BE2C (cell line): ENCODE data around the gene DPF3.

Experiments used
- DNase-seq: peaks from one replicate; pipeline ENCODE4 v3.0.0-alpha.2; 2020
- H3K27me3 ChIP-seq: fragments of 250-450 bp; sonication (Bioruptor Pico); 2 replicates; pipeline ENCODE4 v1.5.1; 2020; ENCODE audit warnings: mild to moderate bottlenecking
- H3K36me3 ChIP-seq: fragments of 250-450 bp; sonication (Bioruptor Pico); 2 replicates; pipeline ENCODE4 v1.5.1; 2020; ENCODE audit warnings: mild to moderate bottlenecking
- H3K4me1 ChIP-seq: fragments of 250-450 bp; sonication (Bioruptor Pico); 2 replicates; pipeline ENCODE4 v1.5.1; 2020
- H3K4me3 ChIP-seq: 2 replicates; pipeline ENCODE4 v1.5.1; 2011; ENCODE audit warnings: low read depth, low read length
- H3K9me3 ChIP-seq: fragments of 250-450 bp; sonication (Bioruptor Pico); 2 replicates; pipeline ENCODE4 v1.5.1; 2020
- CTCF ChIP-seq: IDR thresholded peaks from 2 replicates; pipeline ENCODE4 v1.5.1; 2012; ENCODE audit warnings: mild to moderate bottlenecking, low read depth, low read length

DPF3 gene

DNA sequence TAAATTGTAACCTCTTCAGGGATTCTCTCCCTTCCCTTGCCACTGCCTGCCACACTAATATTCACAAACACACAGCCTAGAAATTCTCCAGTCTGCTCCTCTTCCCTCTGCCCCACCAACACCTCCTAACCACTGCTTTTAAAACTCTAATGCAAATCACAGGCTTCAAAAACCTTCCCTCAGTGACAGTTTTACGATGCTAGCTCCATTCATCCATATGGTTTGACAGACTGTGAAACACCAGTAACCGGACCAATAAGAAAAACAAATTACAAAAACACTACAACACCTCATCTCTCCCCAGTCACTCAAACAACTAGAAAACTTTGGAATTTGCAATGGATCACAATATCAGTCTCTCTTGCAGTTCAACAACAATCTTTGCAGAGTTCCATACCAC is 5.7 kb downstream of the DPF3 start:
- Histone ChIP-seq H3K9me3 (no peaks in the 10 kb centered on the region), H3K36me3 (no peaks in the 10 kb centered on the region), H3K27me3 (no peaks in the 10 kb centered on the region), H3K4me3 (no peak overlapping the region), H3K4me1 (no peaks in the 10 kb centered on the region; the same call in 1 of the 2 replicates)
- DNase-seq: no peak
- TF ChIP-seq CTCF: no peak

DNA sequence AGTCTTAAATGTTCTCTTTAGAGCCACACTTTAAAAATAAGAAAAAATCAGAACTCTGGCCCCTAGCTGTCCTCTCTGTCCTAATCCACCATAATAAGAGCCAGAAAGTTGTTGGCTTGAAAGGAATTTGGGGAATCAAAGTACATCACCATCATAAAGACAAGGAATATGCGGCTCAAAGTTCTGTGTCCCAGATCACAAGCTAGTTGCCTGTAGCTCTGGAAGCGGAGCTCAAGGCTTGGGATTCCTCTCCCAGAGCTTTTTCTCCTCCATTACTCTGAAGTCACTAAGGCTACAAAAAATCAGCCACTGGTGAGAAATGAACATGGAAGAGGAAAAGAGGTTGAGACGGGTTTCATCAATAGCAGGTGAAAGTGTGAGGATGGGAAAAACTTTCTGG is 6.4 kb downstream of the DPF3 start:
- Histone ChIP-seq H3K9me3 (no peaks in the 10 kb centered on the region), H3K36me3 (no peaks in the 10 kb centered on the region), H3K27me3 (no peaks in the 10 kb centered on the region), H3K4me3 (no peak overlapping the region), H3K4me1 (no peaks in the 10 kb centered on the region; the same call in 1 of the 2 replicates)
- DNase-seq: no peak
- TF ChIP-seq CTCF: no peak

GRCh38 chr14:72884386-72884785 is 9.5 kb downstream of the DPF3 start:
- peaks cover 14% of the 10 kb centered on the region for H3K4me1 ChIP-seq

DNA sequence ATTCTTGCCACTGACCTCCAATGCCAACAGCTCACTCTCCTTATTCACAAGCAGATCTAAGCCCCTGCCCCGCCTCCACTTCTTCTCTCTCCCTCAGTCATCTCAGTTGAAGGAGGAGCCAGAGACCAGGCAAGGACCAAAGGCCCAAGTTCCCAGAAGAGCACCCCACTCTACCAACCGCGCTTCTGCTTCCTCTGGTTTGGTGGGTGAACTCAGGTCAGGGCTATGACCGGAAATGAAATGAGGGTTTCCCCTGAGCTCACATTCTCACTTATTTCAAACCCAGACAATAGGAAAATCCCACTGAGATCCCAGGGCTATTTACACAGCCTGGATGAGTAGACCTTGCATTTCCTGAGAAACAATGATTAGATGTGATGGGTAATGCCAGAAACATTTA is 9.9 kb downstream of the DPF3 start:
- no peak for DNase-seq
- TF ChIP-seq CTCF: no peak
- H3K36me3 ChIP-seq: no peaks in the 10 kb centered on the region
- H3K9me3 ChIP-seq: no peaks in the 10 kb centered on the region
- peaks cover 14% of the 10 kb centered on the region for H3K4me1 ChIP-seq
- no peak overlapping the region for H3K4me3 ChIP-seq
- no peaks in the 10 kb centered on the region for H3K27me3 ChIP-seq

More at GRCh38 chr14:72884386-72884785, 9.5 kb downstream of the DPF3 start:
- Histone ChIP-seq H3K4me3 (no peak overlapping the region), H3K36me3 (no peaks in the 10 kb centered on the region), H3K9me3 (no peaks in the 10 kb centered on the region), H3K27me3 (no peaks in the 10 kb centered on the region)
- DNase-seq: no peak
- TF ChIP-seq CTCF: no peak

DNA sequence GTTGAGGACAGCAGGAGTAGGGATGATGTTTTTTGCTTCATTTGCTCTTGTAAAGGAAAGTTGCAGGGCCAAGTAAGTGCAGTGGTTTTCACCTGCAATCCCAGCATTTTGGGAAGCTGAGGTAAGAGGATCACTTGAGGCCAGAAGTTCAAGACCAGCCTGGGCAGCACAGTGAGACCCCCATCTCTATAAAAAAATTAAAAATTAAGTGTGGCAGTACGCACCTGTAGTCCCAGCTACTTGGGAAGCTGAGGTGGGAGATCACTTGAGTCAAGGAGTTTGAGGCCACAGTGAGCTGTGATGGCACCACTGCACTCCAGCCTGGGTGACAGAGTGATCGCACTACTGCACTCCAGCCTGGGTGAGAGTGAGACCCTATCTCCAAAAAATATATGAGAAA is 10.8 kb downstream of the DPF3 start:
- no peaks in the 10 kb centered on the region for H3K27me3 ChIP-seq
- peaks cover 14% of the 10 kb centered on the region for H3K4me1 ChIP-seq
- H3K9me3 ChIP-seq: no peaks in the 10 kb centered on the region
- DNase-seq: no peak
- TF ChIP-seq CTCF: no peak
- no peak overlapping the region for H3K4me3 ChIP-seq
- no peaks in the 10 kb centered on the region for H3K36me3 ChIP-seq

- no peak for TF ChIP-seq CTCF
- Histone ChIP-seq H3K9me3 (no peaks in the 10 kb centered on the region), H3K36me3 (no peaks in the 10 kb centered on the region), H3K27me3 (no peaks in the 10 kb centered on the region), H3K4me1 (peaks cover 14% of the 10 kb centered on the region), H3K4me3 (no peak overlapping the region)
- no peak for DNase-seq
These were observed 11.4 kb downstream of the DPF3 start for GRCh38 chr14:72882463-72882862.
